ENCODE data around the gene GFPT1.
A peak's percentile ranks its signal among the peaks of the same experiment; 100 is the strongest.

GFPT1 gene

DNA sequence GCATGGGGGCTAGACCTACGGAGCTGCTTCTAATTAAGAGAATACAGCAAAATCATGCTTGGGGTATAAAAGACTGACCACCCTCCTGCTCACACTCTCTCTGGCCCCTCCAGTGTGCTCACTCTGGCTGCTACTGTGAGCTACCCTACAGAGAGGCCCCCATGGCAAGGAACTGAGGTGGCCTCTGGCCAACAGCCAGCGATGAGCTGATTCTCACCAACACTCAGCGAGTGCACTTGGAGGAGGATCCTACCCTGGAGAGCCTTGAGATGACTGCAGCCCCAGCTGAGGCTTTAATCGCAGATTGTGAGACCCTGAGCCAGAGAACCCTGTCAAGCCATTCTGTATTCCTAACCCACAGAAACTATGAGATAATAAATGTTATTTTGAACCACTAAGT lies 88.2 kb downstream of the GFPT1 start:
- TF ChIP-seq GLIS1 (tag by site-specific recombination; IDR thresholded peaks at IDR 0.05) (peak; percentile 67; the same call in 1 of the 2 replicates), GLIS2 (tag by site-specific recombination; IDR thresholded peaks at IDR 0.05) (no peak), OSR2 (tag by site-specific recombination; IDR thresholded peaks at IDR 0.05) (peak; percentile 58; the same call in 1 of the 2 replicates), PRDM4 (tag by site-specific recombination; IDR thresholded peaks at IDR 0.05) (no peak), ZNF221 (tag by site-specific recombination; IDR thresholded peaks at IDR 0.05; ENCODE audit: borderline replicate concordance) (no peak), ZSCAN30 (tag by site-specific recombination; IDR thresholded peaks at IDR 0.05) (no peak), ZIC2 (tag by site-specific recombination; IDR thresholded peaks at IDR 0.05) (peak; percentile 66), ZNF23 (tag by site-specific recombination; IDR thresholded peaks at IDR 0.05; ENCODE audit: borderline replicate concordance) (no peak), ZNF341 (tag by site-specific recombination; IDR thresholded peaks at IDR 0.05; ENCODE audit: low read depth) (no peak), ZNF791 (tag by site-specific recombination; IDR thresholded peaks at IDR 0.05) (no peak), ZNF18 (tag by site-specific recombination; IDR thresholded peaks at IDR 0.05) (peak; percentile 71), ZBTB48 (tag by site-specific recombination; IDR thresholded peaks at IDR 0.05) (no peak), ZNF600 (tag by site-specific recombination; IDR thresholded peaks at IDR 0.05) (no peak), ZNF776 (tag by site-specific recombination; IDR thresholded peaks at IDR 0.05; ENCODE audit: borderline replicate concordance) (no peak)
- Histone ChIP-seq H3K27ac (ENCODE audit: extremely low read depth, low read depth, low read length) (no peak overlapping the region), H3K4me3 (ENCODE audit: low read depth, low read length) (no peak overlapping the region), H3K4me1 (ENCODE audit: control insufficient read depth, insufficient read depth, low read length) (peaks cover 4% of the 10 kb centered on the region; the same call in 1 of the 2 replicates), H3K36me3 (ENCODE audit: control insufficient read depth in 2 of 2, insufficient read depth in 1 of 2, low read length in 2 of 2) (no peaks in the 10 kb centered on the region), H3K9me3 (ENCODE audit: control insufficient read depth, insufficient read depth, low read depth, low read length) (no peaks in the 10 kb centered on the region)
- ChIA-PET POLR2A (no interaction called here), CTCF (interaction anchor here (0.6 to 1.9 kb wide), 4 partner anchors 8 to 286 kb away, joined by 3 to 9 read pairs (median 4); partner anchors contain the start of gene ANTXR1)

DNA sequence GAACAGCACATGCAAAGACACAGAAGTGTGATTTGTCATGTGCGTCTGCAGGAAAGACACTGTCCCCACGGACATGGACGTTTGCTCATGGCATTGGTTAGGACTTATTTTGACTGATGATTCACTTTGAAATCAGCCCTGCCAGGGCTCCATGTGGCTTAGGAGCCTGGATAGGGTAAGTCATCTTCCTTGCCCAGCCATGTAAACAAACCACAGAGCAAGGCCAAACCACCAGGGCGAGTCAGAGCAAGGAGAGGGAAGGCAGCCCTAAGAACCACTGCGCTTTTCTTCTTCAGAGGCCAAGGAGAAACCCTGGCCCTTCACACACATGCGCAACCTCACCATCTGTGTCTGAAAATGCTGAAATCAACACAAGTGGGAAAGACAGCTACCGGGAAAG lies 88.8 kb downstream of the GFPT1 start:
- H3K9me3 ChIP-seq (ENCODE audit: control insufficient read depth, insufficient read depth, low read depth, low read length): no peaks in the 10 kb centered on the region
- H3K36me3 ChIP-seq (ENCODE audit: control insufficient read depth in 2 of 2, insufficient read depth in 1 of 2, low read length in 2 of 2): no peaks in the 10 kb centered on the region
- CTCF ChIA-PET: interaction anchor here (1.6 to 1.9 kb wide), 2 partner anchors 8 to 286 kb away, joined by 4 to 9 read pairs; partner anchors contain the start of gene ANTXR1
- POLR2A ChIA-PET: no interaction called here
- H3K4me3 ChIP-seq (ENCODE audit: low read depth, low read length): no peak overlapping the region
- peaks cover 4% of the 10 kb centered on the region; the same call in 1 of the 2 replicates for H3K4me1 ChIP-seq (ENCODE audit: control insufficient read depth, insufficient read depth, low read length)
- TF ChIP-seq ZNF600 (tag by site-specific recombination; IDR thresholded peaks at IDR 0.05): no peak
- TF ChIP-seq ZFP69B (tag by site-specific recombination; IDR thresholded peaks at IDR 0.05): no peak
- TF ChIP-seq, protein P1, sequence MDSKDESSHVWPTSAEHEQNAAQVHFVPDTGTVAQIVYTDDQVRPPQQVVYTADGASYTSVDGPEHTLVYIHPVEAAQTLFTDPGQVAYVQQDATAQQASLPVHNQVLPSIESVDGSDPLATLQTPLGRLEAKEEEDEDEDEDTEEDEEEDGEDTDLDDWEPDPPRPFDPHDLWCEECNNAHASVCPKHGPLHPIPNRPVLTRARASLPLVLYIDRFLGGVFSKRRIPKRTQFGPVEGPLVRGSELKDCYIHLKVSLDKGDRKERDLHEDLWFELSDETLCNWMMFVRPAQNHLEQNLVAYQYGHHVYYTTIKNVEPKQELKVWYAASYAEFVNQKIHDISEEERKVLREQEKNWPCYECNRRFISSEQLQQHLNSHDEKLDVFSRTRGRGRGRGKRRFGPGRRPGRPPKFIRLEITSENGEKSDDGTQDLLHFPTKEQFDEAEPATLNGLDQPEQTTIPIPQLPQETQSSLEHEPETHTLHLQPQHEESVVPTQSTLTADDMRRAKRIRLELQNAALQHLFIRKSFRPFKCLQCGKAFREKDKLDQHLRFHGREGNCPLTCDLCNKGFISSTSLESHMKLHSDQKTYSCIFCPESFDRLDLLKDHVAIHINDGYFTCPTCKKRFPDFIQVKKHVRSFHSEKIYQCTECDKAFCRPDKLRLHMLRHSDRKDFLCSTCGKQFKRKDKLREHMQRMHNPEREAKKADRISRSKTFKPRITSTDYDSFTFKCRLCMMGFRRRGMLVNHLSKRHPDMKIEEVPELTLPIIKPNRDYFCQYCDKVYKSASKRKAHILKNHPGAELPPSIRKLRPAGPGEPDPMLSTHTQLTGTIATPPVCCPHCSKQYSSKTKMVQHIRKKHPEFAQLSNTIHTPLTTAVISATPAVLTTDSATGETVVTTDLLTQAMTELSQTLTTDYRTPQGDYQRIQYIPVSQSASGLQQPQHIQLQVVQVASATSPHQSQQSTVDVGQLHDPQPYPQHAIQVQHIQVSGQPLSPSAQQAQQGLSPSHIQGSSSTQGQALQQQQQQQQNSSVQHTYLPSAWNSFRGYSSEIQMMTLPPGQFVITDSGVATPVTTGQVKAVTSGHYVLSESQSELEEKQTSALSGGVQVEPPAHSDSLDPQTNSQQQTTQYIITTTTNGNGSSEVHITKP (tag by site-specific recombination; IDR thresholded peaks at IDR 0.05): 0 out of 2 replicates have a peak, but pooled peaks have one; percentile 16
- no peak for TF ChIP-seq ZNF2 (tag by site-specific recombination; IDR thresholded peaks at IDR 0.05)
- no peak for TF ChIP-seq ZEB2 (tag by site-specific recombination; IDR thresholded peaks at IDR 0.05)
- H3K27ac ChIP-seq (ENCODE audit: extremely low read depth, low read depth, low read length): no peak overlapping the region

All from HEK293 (cell line).